ENCODE data around the gene VRTN. TPM values are rescaled to one million over a fixed set of nuclear protein-coding genes. Genes with fewer than 3 reads are reported as not detected.

The VRTN gene
- total and polyA plus RNA-seq, 2 donors (not counting 1 experiment from before 2014, with no cell fraction given) = not detected

GRCh38 chr14:74392616-74393570 lies 44.6 kb downstream of the VRTN start:
- no peaks in the 10 kb centered on the region for H3K36me3 ChIP-seq (ENCODE audit: control insufficient read depth, insufficient read depth, low read length)
- H4K20me1 ChIP-seq (ENCODE audit: control insufficient read depth, extremely low read depth, insufficient read depth, low read length) = no peaks in the 10 kb centered on the region
- no peak for TF ChIP-seq CTCF (conservative IDR thresholded peaks at IDR 0.05 in 1 of 2, IDR thresholded peaks at IDR 0.05 in 1 of 2; ENCODE audit: low read depth in 1 of 2, low read length in 2 of 2)
- no peak for TF ChIP-seq EZH2 (IDR thresholded peaks at IDR 0.05; ENCODE audit: low read length, missing control alignments)
- peaks cover 19% of the 10 kb centered on the region for H3K27me3 ChIP-seq (ENCODE audit: control insufficient read depth, insufficient read depth, low read length)
- no peaks in the 10 kb centered on the region for H3K4me1 ChIP-seq (ENCODE audit: control insufficient read depth, extremely low read depth, insufficient read depth, low read length)
- H3K27ac ChIP-seq (ENCODE audit: insufficient read depth, low read length) = no peak overlapping the region
- no peak overlapping the region for H3K4me3 ChIP-seq (replicated peaks in 1 of 4; ENCODE audit: control extremely low read depth in 1 of 4, insufficient read depth in 1 of 4, low read depth in 3 of 4, low read length in 4 of 4)
- H3K9ac ChIP-seq (ENCODE audit: insufficient read depth, low read length) = no peak overlapping the region
- no peak overlapping the region for H3K4me2 ChIP-seq (ENCODE audit: extremely low read depth, insufficient read depth, low read length)
- H3K79me2 ChIP-seq (ENCODE audit: control insufficient read depth, insufficient read depth, low read length) = no peaks in the 10 kb centered on the region
- no peak overlapping the region for H2AFZ ChIP-seq (ENCODE audit: low read length)
- no peak for DNase-seq (ENCODE audit: low read depth in 2 of 2)
- H3K9me3 ChIP-seq (ENCODE audit: control insufficient read depth, insufficient read depth, low read depth, low read length) = no peaks in the 10 kb centered on the region

GRCh38 chr14:74394549-74394948 lies 46.3 kb downstream of the VRTN start:
- no peaks in the 10 kb centered on the region for H4K20me1 ChIP-seq (ENCODE audit: control insufficient read depth, extremely low read depth, insufficient read depth, low read length)
- no peak for TF ChIP-seq CTCF (conservative IDR thresholded peaks at IDR 0.05 in 1 of 2, IDR thresholded peaks at IDR 0.05 in 1 of 2; ENCODE audit: low read depth in 1 of 2, low read length in 2 of 2)
- TF ChIP-seq EZH2 (IDR thresholded peaks at IDR 0.05; ENCODE audit: low read length, missing control alignments) = no peak
- no peaks in the 10 kb centered on the region for H3K9me3 ChIP-seq (ENCODE audit: control insufficient read depth, insufficient read depth, low read depth, low read length)
- H3K79me2 ChIP-seq (ENCODE audit: control insufficient read depth, insufficient read depth, low read length) = no peaks in the 10 kb centered on the region
- H3K4me3 ChIP-seq (replicated peaks in 1 of 4; ENCODE audit: control extremely low read depth in 1 of 4, insufficient read depth in 1 of 4, low read depth in 3 of 4, low read length in 4 of 4) = no peak overlapping the region
- H2AFZ ChIP-seq (ENCODE audit: low read length) = no peak overlapping the region
- H3K36me3 ChIP-seq (ENCODE audit: control insufficient read depth, insufficient read depth, low read length) = no peaks in the 10 kb centered on the region
- no peak overlapping the region for H3K4me2 ChIP-seq (ENCODE audit: extremely low read depth, insufficient read depth, low read length)
- no peak overlapping the region for H3K9ac ChIP-seq (ENCODE audit: insufficient read depth, low read length)
- H3K4me1 ChIP-seq (ENCODE audit: control insufficient read depth, extremely low read depth, insufficient read depth, low read length) = no peaks in the 10 kb centered on the region
- H3K27me3 ChIP-seq (ENCODE audit: control insufficient read depth, insufficient read depth, low read length) = peaks cover 28% of the 10 kb centered on the region
- H3K27ac ChIP-seq (ENCODE audit: insufficient read depth, low read length) = no peak overlapping the region
- DNase-seq (ENCODE audit: low read depth in 2 of 2) = no peak

- H3K4me1 ChIP-seq (ENCODE audit: control insufficient read depth, extremely low read depth, insufficient read depth, low read length) = no peaks in the 10 kb centered on the region
- no peak overlapping the region for H3K9ac ChIP-seq (ENCODE audit: insufficient read depth, low read length)
- H3K79me2 ChIP-seq (ENCODE audit: control insufficient read depth, insufficient read depth, low read length) = no peaks in the 10 kb centered on the region
- TF ChIP-seq EZH2 (IDR thresholded peaks at IDR 0.05; ENCODE audit: low read length, missing control alignments) (no peak), CTCF (conservative IDR thresholded peaks at IDR 0.05 in 1 of 2, IDR thresholded peaks at IDR 0.05 in 1 of 2; ENCODE audit: low read depth in 1 of 2, low read length in 2 of 2) (no peak)
- H3K27me3 ChIP-seq (ENCODE audit: control insufficient read depth, insufficient read depth, low read length) = peaks cover 33% of the 10 kb centered on the region
- H3K4me3 ChIP-seq (replicated peaks in 1 of 4; ENCODE audit: control extremely low read depth in 1 of 4, insufficient read depth in 1 of 4, low read depth in 3 of 4, low read length in 4 of 4) = no peak overlapping the region
- H3K9me3 ChIP-seq (ENCODE audit: control insufficient read depth, insufficient read depth, low read depth, low read length) = no peaks in the 10 kb centered on the region
- H3K36me3 ChIP-seq (ENCODE audit: control insufficient read depth, insufficient read depth, low read length) = no peaks in the 10 kb centered on the region
- H2AFZ ChIP-seq (ENCODE audit: low read length) = no peak overlapping the region
- DNase-seq (ENCODE audit: low read depth in 2 of 2) = no peak
- H3K27ac ChIP-seq (ENCODE audit: insufficient read depth, low read length) = no peak overlapping the region
- H3K4me2 ChIP-seq (ENCODE audit: extremely low read depth, insufficient read depth, low read length) = no peak overlapping the region
- no peaks in the 10 kb centered on the region for H4K20me1 ChIP-seq (ENCODE audit: control insufficient read depth, extremely low read depth, insufficient read depth, low read length)
These were observed 46.8 kb downstream of the VRTN start for GRCh38 chr14:74395094-74395493.
